Loucy (cell line): ENCODE results near the gene BBS2.

Source experiments
- H2AFZ ChIP-seq: fragments of 200-600 bp; sonication (generic); 2 replicates; pipeline ENCODE4 v1.6.0; 2016; ENCODE audit warnings: antibody characterized with exemption, mild to moderate bottlenecking, low read length, moderate library complexity
- H3F3A ChIP-seq: fragments of 200-600 bp; 2 replicates; pipeline ENCODE4 v1.6.0; 2016; ENCODE audit warnings: antibody characterized with exemption, low read depth, mild to moderate bottlenecking
- H3K27me3 ChIP-seq: fragments of 200-600 bp; sonication (generic); 2 replicates; pipeline ENCODE4 v1.6.1; 2014; ENCODE audit warnings: low read length, mild to moderate bottlenecking; ENCODE audit not compliant: insufficient read depth, poor library complexity, severe bottlenecking
- H3K36me3 ChIP-seq: fragments of 200-600 bp; sonication (generic); 2 replicates; pipeline ENCODE4 v1.6.1; 2016; ENCODE audit warnings: low read length; ENCODE audit not compliant: insufficient read depth
- H3K4me1 ChIP-seq: fragments of 200-600 bp; sonication (generic); 2 replicates; pipeline ENCODE4 v1.5.1; 2014; ENCODE audit warnings: low read length, mild to moderate bottlenecking; ENCODE audit not compliant: insufficient read depth, poor library complexity, severe bottlenecking
- H3K4me2 ChIP-seq: fragments of 200-600 bp; sonication (generic); 2 replicates; pipeline ENCODE4 v1.6.0; 2014; ENCODE audit warnings: antibody characterized with exemption, low read length, low read depth, mild to moderate bottlenecking; ENCODE audit not compliant: poor library complexity, severe bottlenecking
- H3K4me3 ChIP-seq: fragments of 200-600 bp; sonication (generic); 2 replicates; pipeline ENCODE4 v1.5.1; 2014; ENCODE audit warnings: low read length, mild to moderate bottlenecking, mixed read lengths; ENCODE audit not compliant: poor library complexity, severe bottlenecking
- H3K79me2 ChIP-seq: fragments of 200-600 bp; sonication (generic); 2 replicates; pipeline ENCODE4 v1.6.1; 2014; ENCODE audit warnings: low read length; ENCODE audit not compliant: insufficient read depth
- H3K9ac ChIP-seq: fragments of 200-600 bp; sonication (generic); 2 replicates; pipeline ENCODE4 v1.6.0; 2014; ENCODE audit warnings: mild to moderate bottlenecking, low read depth, low read length, moderate library complexity; ENCODE audit not compliant: poor library complexity, severe bottlenecking
- H3K9me2 ChIP-seq: fragments of 200-600 bp; sonication (generic); replicated peaks from 2 replicates; pipeline ENCODE4 v1.6.1; 2016; ENCODE audit warnings: low read depth, low read length, mixed read lengths
- H3K9me3 ChIP-seq: fragments of 200-600 bp; sonication (generic); 2 replicates; pipeline ENCODE4 v1.6.1; 2014; ENCODE audit warnings: mild to moderate bottlenecking, antibody characterized with exemption, low read length, low read depth; ENCODE audit not compliant: insufficient read depth
- H4K20me1 ChIP-seq: fragments of 200-600 bp; sonication (generic); 2 replicates; pipeline ENCODE4 v1.6.0; 2014; ENCODE audit warnings: antibody characterized with exemption, low read length, mild to moderate bottlenecking; ENCODE audit not compliant: insufficient read depth, poor library complexity, severe bottlenecking
- EZH2phosphoT487 ChIP-seq: fragments of 200-600 bp; IDR thresholded peaks from 2 replicates; pipeline ENCODE4 v1.6.1; 2018; ENCODE audit warnings: antibody characterized with exemption, mild to moderate bottlenecking, moderate library complexity, borderline replicate concordance
- TF ChIP-seq, protein P1 (sequence below): fragments of 200-600 bp; sonication (generic); conservative IDR thresholded peaks from 2 replicates; pipeline ENCODE4 v1.5.1; 2014; ENCODE audit warnings: mild to moderate bottlenecking, antibody characterized with exemption, low read length

Gene BBS2

DNA sequence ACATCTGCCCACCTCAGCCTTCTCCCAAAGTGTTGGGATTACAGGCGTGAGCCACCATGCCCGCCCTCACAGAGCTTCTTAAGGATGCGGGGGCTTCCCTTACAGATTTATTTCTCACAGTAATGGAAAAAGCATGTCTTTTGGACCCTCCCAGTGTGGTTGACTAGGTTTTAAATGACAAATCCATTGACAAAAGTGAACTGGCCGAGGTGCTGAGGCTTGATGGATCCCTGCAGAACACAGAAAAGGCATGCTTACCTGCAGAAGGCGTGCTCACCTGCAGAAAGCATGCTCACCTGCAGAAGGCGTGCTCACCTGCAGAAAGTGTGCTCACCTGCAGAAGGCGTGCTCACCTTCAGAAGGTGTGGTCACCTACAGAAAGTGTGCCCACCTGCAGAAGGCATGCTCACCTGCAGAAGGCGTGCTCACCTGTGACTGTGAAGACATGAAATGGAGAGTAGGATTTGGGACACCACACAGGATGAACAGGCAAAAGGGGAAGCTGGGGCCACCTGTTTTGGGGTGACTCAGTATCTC is 15.1 kb upstream of the BBS2 start:
- Histone ChIP-seq H3K27me3 (no peaks in the 10 kb centered on the region), H3K36me3 (no peaks in the 10 kb centered on the region), H2AFZ (no peak overlapping the region), H3K9me3 (no peaks in the 10 kb centered on the region), H3F3A (no peaks in the 10 kb centered on the region), H3K9me2 (no peaks in the 10 kb centered on the region), H3K9ac (no peak overlapping the region), H3K4me2 (no peak overlapping the region), H3K4me3 (no peak overlapping the region), H4K20me1 (no peaks in the 10 kb centered on the region), H3K79me2 (no peaks in the 10 kb centered on the region), H3K4me1 (no peaks in the 10 kb centered on the region)
- TF ChIP-seq, protein P1, sequence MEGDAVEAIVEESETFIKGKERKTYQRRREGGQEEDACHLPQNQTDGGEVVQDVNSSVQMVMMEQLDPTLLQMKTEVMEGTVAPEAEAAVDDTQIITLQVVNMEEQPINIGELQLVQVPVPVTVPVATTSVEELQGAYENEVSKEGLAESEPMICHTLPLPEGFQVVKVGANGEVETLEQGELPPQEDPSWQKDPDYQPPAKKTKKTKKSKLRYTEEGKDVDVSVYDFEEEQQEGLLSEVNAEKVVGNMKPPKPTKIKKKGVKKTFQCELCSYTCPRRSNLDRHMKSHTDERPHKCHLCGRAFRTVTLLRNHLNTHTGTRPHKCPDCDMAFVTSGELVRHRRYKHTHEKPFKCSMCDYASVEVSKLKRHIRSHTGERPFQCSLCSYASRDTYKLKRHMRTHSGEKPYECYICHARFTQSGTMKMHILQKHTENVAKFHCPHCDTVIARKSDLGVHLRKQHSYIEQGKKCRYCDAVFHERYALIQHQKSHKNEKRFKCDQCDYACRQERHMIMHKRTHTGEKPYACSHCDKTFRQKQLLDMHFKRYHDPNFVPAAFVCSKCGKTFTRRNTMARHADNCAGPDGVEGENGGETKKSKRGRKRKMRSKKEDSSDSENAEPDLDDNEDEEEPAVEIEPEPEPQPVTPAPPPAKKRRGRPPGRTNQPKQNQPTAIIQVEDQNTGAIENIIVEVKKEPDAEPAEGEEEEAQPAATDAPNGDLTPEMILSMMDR, result no peak
- no peak for TF ChIP-seq EZH2phosphoT487

DNA sequence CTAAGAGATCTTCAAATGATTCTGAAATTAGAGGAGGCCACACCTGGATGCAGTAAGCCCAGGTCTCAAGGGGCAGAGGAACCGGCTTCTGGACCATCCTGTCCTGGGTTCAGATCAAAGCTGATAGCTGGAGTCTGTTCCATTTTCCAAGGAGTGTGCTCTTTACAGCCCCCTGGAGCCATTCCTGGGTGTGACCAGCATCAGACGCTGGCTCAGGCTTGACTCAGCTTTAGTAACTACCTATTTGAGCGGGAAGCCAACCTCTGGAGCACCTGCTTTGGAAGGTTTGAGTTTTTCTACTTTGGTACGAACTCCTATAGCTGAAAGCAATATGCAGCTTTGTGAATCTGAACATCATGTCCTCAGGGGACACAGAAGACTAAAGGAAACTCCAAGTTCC is 12.9 kb upstream of the BBS2 start:
- H3K79me2 ChIP-seq, result no peaks in the 10 kb centered on the region
- TF ChIP-seq, protein P1, result peak; percentile 21; the same call in 1 of the 2 replicates
- no peak for TF ChIP-seq EZH2phosphoT487
- no peaks in the 10 kb centered on the region for H4K20me1 ChIP-seq
- H3K9me2 ChIP-seq, result no peaks in the 10 kb centered on the region
- H3K9me3 ChIP-seq, result no peaks in the 10 kb centered on the region
- H3K4me3 ChIP-seq, result no peak overlapping the region
- no peaks in the 10 kb centered on the region for H3F3A ChIP-seq
- no peak overlapping the region for H3K9ac ChIP-seq
- H2AFZ ChIP-seq, result no peak overlapping the region
- H3K4me2 ChIP-seq, result no peak overlapping the region
- H3K36me3 ChIP-seq, result no peaks in the 10 kb centered on the region
- no peaks in the 10 kb centered on the region for H3K4me1 ChIP-seq
- no peaks in the 10 kb centered on the region for H3K27me3 ChIP-seq

DNA sequence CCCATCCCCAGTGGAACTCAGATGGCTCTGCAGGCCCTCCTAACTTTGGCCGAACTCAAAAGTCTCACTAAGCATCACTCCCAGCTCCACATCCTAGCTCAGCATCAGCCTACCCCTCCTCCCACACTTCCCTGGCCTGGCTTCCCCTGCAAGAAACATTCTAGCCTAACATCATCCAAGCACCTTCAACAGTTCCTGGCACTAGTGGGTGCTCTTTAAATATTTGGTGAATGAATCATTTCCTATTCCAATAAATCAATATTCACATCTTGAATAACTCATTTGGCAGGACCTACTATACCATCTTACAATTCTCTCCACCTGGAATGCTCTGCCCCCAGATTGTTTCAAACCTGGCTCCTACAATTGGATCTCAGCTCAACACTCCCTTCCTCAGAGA is 11.0 kb upstream of the BBS2 start:
- no peaks in the 10 kb centered on the region for H3K36me3 ChIP-seq
- H3K79me2 ChIP-seq, result no peaks in the 10 kb centered on the region
- no peak overlapping the region for H3K9ac ChIP-seq
- no peaks in the 10 kb centered on the region for H3F3A ChIP-seq
- TF ChIP-seq, protein P1, result no peak
- TF ChIP-seq EZH2phosphoT487, result no peak
- no peaks in the 10 kb centered on the region for H3K27me3 ChIP-seq
- H4K20me1 ChIP-seq, result no peaks in the 10 kb centered on the region
- no peak overlapping the region for H2AFZ ChIP-seq
- no peaks in the 10 kb centered on the region for H3K9me2 ChIP-seq
- H3K9me3 ChIP-seq, result no peaks in the 10 kb centered on the region
- H3K4me2 ChIP-seq, result no peak overlapping the region
- H3K4me3 ChIP-seq, result no peak overlapping the region
- H3K4me1 ChIP-seq, result no peaks in the 10 kb centered on the region
